Right cardiac atrium (tissue), 5 donors: ENCODE measurements around the gene CD52. TPM values are rescaled to one million over a fixed set of nuclear protein-coding genes. Genes with fewer than 3 reads are reported as not detected.

Experiments
- ATAC-seq, 2 donors: fragments of 200-7000 bp; cut with Tn5 transposase; one replicate each; pipeline versions ENCODE4 v1.8.0 to v1.9.1; 2020; ENCODE audit warnings: moderate library complexity in 2 of 2, mild to moderate bottlenecking in 1 of 2
- DNase-seq, 3 donors: peaks; one replicate each; pipeline ENCODE4 v3.0.0-alpha.2; 2020
- H3K27ac ChIP-seq: one replicate; pipeline ENCODE4 v1.5.1; 2013; ENCODE audit warnings: mild to moderate bottlenecking, low read length, control low read depth, moderate library complexity
- H3K27me3 ChIP-seq: one replicate; pipeline ENCODE4 v1.6.1; 2013; ENCODE audit not compliant: control insufficient read depth, insufficient read depth
- H3K4me1 ChIP-seq: one replicate; pipeline ENCODE4 v1.6.1; 2013; ENCODE audit warnings: low read length; ENCODE audit not compliant: control insufficient read depth, insufficient read depth
- H3K4me3 ChIP-seq: one replicate; pipeline ENCODE4 v1.5.1; 2013; ENCODE audit warnings: low read length, control low read depth
- H3K9me3 ChIP-seq: one replicate; pipeline ENCODE4 v1.6.1; 2013; ENCODE audit warnings: low read length; ENCODE audit not compliant: control insufficient read depth
- WGBS: extraction: QIAGEN DNeasy Blood & Tissue Kit; methylation state at CpG from one replicate; pipeline ENCODE4 v1.1.7; 2013; 5-methylcytosine and 5-hydroxymethylcytosine counted together
- intact Hi-C, 4 donors: fragments of 100-400 bp; cut with DNase I; formaldehyde crosslinking; loops; one replicate each; pipeline versions ENCODE4 v1.11.0 to v1.14.0; 2022 to 2023
- polyA plus RNA-seq: library from polyadenylated mRNA; stranded (reverse); fragments of 200-250 nt; gene quantifications from one replicate; pipeline ENCODE4 v1.2.3, GENCODE V29; 2013
- total RNA-seq, 4 donors: library from RNA; stranded (reverse); fragmentation: NEBNext Ultra II Directional; extraction: Animal tissue kit (Norgen Biotek cat#: 25700); gene quantifications; one replicate each; pipeline ENCODE4 v1.2.1, GENCODE V29; 2021
- donor health status: healthy with polysubstance abuse.
- donor health status: DM: no; HTN: yes; CAD: no.
- donor health status: DM: no; HTN: no; CAD: no.
- donor health status: DM: no; HTN: yes; CAD: no; lungs with severe emphysema.
- donor health status: DM: yes; HTN: yes; CAD: no.

The CD52 gene
- total and polyA plus RNA-seq, 5 donors, result 1.8 to 5.7 (median 4.5) TPM

GRCh38 chr1:26350343-26350700 is 32.6 kb downstream of the CD52 start:
- Histone ChIP-seq H3K4me1 (no peaks in the 10 kb centered on the region), H3K9me3 (no peaks in the 10 kb centered on the region), H3K4me3 (no peak overlapping the region), H3K27ac (no peak overlapping the region), H3K27me3 (no peaks in the 10 kb centered on the region)
- intact Hi-C loops, result no loop called here
- DNase-seq (no peak), ATAC-seq (no peak)
- WGBS, result 88% methylated on average over 2 of the region's 2 CpGs

GRCh38 chr1:26350701-26351589 is 33.2 kb downstream of the CD52 start:
- Histone ChIP-seq H3K9me3 (no peaks in the 10 kb centered on the region), H3K4me3 (no peak overlapping the region), H3K27me3 (no peaks in the 10 kb centered on the region), H3K27ac (no peak overlapping the region), H3K4me1 (no peaks in the 10 kb centered on the region)
- 73% methylated on average over 9 of the region's 9 CpGs for WGBS
- DNase-seq (no peak), ATAC-seq (no peak)
- intact Hi-C loops, result no loop called here

- no peak overlapping the region for H3K27ac ChIP-seq
- DNase-seq (no peak), ATAC-seq (no peak)
- no peaks in the 10 kb centered on the region for H3K9me3 ChIP-seq
- H3K27me3 ChIP-seq, result no peaks in the 10 kb centered on the region
- no peaks in the 10 kb centered on the region for H3K4me1 ChIP-seq
- intact Hi-C loops, result no loop called here
- H3K4me3 ChIP-seq, result no peak overlapping the region
- WGBS, result 81% methylated on average over 12 of the region's 12 CpGs
Measured at GRCh38 chr1:26351590-26352337, 34.0 kb downstream of the CD52 start.

DNA sequence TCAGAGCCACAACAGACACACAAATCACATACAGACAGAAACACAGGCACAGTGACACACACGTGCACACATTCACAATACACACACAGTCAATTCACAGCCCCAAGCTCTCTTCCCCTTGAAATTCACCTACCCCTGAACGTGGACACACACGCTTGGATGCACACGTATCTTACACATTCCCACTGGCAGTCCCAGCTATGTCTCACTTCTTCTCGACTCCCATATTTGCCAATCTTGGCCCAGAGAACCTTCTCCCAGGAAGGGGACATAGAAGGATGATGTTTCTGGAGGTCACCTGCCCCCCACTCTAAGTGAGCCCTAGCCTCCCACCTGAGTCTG is 34.6 kb downstream of the CD52 start:
- ATAC-seq (no peak), DNase-seq (no peak)
- no peak overlapping the region for H3K4me3 ChIP-seq
- H3K4me1 ChIP-seq, result no peaks in the 10 kb centered on the region
- H3K9me3 ChIP-seq, result no peaks in the 10 kb centered on the region
- intact Hi-C loops, result no loop called here
- no peak overlapping the region for H3K27ac ChIP-seq
- 84% methylated on average over 5 of the region's 5 CpGs for WGBS
- no peaks in the 10 kb centered on the region for H3K27me3 ChIP-seq

GRCh38 chr1:26353210-26353859 is 35.6 kb downstream of the CD52 start:
- H3K4me3 ChIP-seq, result no peak overlapping the region
- ATAC-seq (no peak), DNase-seq (no peak)
- intact Hi-C loops, result no loop called here
- no peaks in the 10 kb centered on the region for H3K9me3 ChIP-seq
- H3K4me1 ChIP-seq, result no peaks in the 10 kb centered on the region
- H3K27ac ChIP-seq, result no peak overlapping the region
- H3K27me3 ChIP-seq, result no peaks in the 10 kb centered on the region
- WGBS, result 84% methylated on average over 4 of the region's 4 CpGs

DNA sequence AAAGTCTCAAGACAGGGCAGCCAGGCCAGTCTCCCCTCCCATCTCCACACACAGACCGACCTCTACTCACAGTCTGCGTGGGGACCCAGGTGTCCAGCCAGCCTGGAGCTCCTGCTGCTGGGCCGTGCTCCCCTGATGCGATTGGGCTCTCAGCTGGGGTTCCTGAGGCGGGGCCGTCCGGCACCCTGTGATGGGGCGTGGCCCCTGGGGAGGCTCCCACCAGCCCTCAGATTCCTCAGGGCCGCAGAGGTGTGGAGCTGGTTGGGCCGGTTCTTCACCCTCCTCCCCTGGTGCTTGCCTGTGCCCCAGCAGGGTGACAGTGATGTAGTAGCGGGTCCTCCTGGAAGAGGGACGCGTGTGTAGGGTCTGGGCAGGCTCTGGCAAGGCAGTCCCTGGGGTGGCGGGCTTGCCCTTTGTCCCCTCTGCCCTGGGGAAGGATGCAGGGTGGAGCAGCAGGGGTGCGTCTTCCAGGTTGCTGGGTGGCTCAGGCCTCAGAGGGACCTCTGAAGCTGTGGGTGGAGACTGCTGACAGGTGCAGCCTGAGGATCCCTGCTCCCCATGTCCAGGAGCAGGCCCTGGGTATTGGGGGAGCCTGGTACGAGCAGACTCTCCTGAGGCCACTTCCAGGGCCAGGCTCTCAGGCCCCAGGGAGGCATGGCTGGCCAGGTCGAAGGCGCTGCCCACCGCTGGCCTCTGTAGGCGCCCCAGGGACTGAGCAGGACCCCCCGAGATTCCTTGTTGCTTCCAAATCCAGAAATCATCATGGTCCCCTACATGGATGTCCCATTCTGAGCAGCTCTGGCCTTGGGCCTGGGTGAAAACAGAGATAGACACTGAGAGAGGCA is 36.4 kb downstream of the CD52 start, which contains the start of gene CRYBG2:
Gene CRYBG2, minus strand, starts transcription at position 155 of the 845 bp plus-strand sequence. CDS start 7,473 bp downstream, outside the sequence.
- no peak within 1 kb of the TSS for H3K4me3 ChIP-seq
- intact Hi-C loops, result no loop called here
- no peak within 1 kb of the TSS for H3K27ac ChIP-seq
- DNase-seq (no peak), ATAC-seq (peak; percentile 20 to 29)
- H3K4me1 ChIP-seq, result no peaks in the 10 kb centered on the region
- H3K27me3 ChIP-seq, result no peaks in the 10 kb centered on the region
- no peaks in the 10 kb centered on the region for H3K9me3 ChIP-seq
- WGBS, result 83% methylated on average over 21 of the region's 21 CpGs

DNA sequence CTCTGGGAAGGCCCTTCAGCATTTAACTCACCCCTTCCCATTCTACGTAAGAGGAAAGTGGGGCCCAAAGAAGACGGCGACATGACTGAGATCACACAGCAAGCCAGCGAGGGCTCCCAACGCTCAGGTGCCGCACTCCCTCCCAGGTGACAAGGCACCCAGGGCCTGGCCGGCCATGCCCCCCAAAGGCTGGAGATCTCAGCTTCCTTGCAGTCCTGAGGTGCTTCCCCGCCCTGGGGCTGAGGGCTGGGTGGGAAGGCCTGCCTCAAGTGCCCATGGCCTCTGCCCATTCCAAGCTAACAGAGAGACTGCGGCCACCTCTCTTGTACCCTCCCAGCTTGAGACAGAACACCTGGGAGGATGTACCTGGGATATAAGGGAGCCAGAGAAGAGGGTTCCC is 37.2 kb downstream of the CD52 start:
- no peaks in the 10 kb centered on the region for H3K27me3 ChIP-seq
- DNase-seq (no peak), ATAC-seq (no peak)
- no peaks in the 10 kb centered on the region for H3K9me3 ChIP-seq
- no peaks in the 10 kb centered on the region for H3K4me1 ChIP-seq
- no peak overlapping the region for H3K4me3 ChIP-seq
- intact Hi-C loops, result no loop called here
- H3K27ac ChIP-seq, result no peak overlapping the region
- 91% methylated on average over 9 of the region's 9 CpGs for WGBS

- Histone ChIP-seq H3K27ac (no peak overlapping the region), H3K27me3 (no peaks in the 10 kb centered on the region), H3K9me3 (no peaks in the 10 kb centered on the region), H3K4me3 (no peak overlapping the region), H3K4me1 (no peaks in the 10 kb centered on the region)
- ATAC-seq (no peak), DNase-seq (no peak)
- 82% methylated on average over 5 of the region's 5 CpGs for WGBS
- intact Hi-C loops, result no loop called here
Measured at GRCh38 chr1:26356106-26356505, 38.3 kb downstream of the CD52 start.

- H3K27me3 ChIP-seq, result no peaks in the 10 kb centered on the region
- 71% methylated on average over 10 of the region's 10 CpGs for WGBS
- H3K27ac ChIP-seq, result no peak overlapping the region
- ATAC-seq (no peak), DNase-seq (no peak)
- no peak overlapping the region for H3K4me3 ChIP-seq
- H3K9me3 ChIP-seq, result no peaks in the 10 kb centered on the region
- no peaks in the 10 kb centered on the region for H3K4me1 ChIP-seq
- intact Hi-C loops, result no loop called here
Measured at GRCh38 chr1:26357121-26357602, 39.4 kb downstream of the CD52 start.
